Measurements from ENCODE around the gene ADI1.

Gene ADI1

GRCh38 chr2:3476985-3477327, 42.4 kb downstream of the ADI1 start:
- no peak for TF ChIP-seq MAX (IDR thresholded peaks at IDR 0.05)
- TF ChIP-seq YY1 (IDR thresholded peaks at IDR 0.05; ENCODE audit: low read depth) = no peak
- TF ChIP-seq RAD21 (IDR thresholded peaks at IDR 0.05; ENCODE audit: low read depth) = no peak
- TF ChIP-seq REST (IDR thresholded peaks at IDR 0.05; ENCODE audit: low read depth) = no peak
- no peak for TF ChIP-seq CEBPB (IDR thresholded peaks at IDR 0.05)
- no peak for TF ChIP-seq TAF1 (IDR thresholded peaks at IDR 0.05; ENCODE audit: low read depth)
- TF ChIP-seq ZBTB7A (IDR thresholded peaks at IDR 0.05; ENCODE audit: low read depth) = no peak
- TF ChIP-seq EP300 (IDR thresholded peaks at IDR 0.05; ENCODE audit: borderline replicate concordance) = no peak
- TF ChIP-seq NFIC (IDR thresholded peaks at IDR 0.05) = no peak
- no peak for TF ChIP-seq EGR1 (IDR thresholded peaks at IDR 0.05)
- no peak for TF ChIP-seq USF1 (IDR thresholded peaks at IDR 0.05)
- TF ChIP-seq TCF12 (IDR thresholded peaks at IDR 0.05; ENCODE audit: low read depth) = no peak
- TF ChIP-seq FOXM1 (IDR thresholded peaks at IDR 0.05; ENCODE audit: borderline replicate concordance, low read depth) = no peak

- TF ChIP-seq NFIC (IDR thresholded peaks at IDR 0.05) (no peak), FOXM1 (IDR thresholded peaks at IDR 0.05; ENCODE audit: borderline replicate concordance, low read depth) (no peak), EGR1 (IDR thresholded peaks at IDR 0.05) (no peak), TCF12 (IDR thresholded peaks at IDR 0.05; ENCODE audit: low read depth) (no peak), YY1 (IDR thresholded peaks at IDR 0.05; ENCODE audit: low read depth) (no peak), CEBPB (IDR thresholded peaks at IDR 0.05) (no peak), REST (IDR thresholded peaks at IDR 0.05; ENCODE audit: low read depth) (no peak), MAX (IDR thresholded peaks at IDR 0.05) (no peak), RAD21 (IDR thresholded peaks at IDR 0.05; ENCODE audit: low read depth) (no peak), USF1 (IDR thresholded peaks at IDR 0.05) (no peak), TEAD4 (IDR thresholded peaks at IDR 0.05) (no peak), EP300 (IDR thresholded peaks at IDR 0.05; ENCODE audit: borderline replicate concordance) (no peak)
Observed at GRCh38 chr2:3476321-3476984, 42.9 kb downstream of the ADI1 start.

- no peak for TF ChIP-seq CEBPB (IDR thresholded peaks at IDR 0.05)
Observed at GRCh38 chr2:3475771-3476170, 43.6 kb downstream of the ADI1 start.

GRCh38 chr2:3472966-3473365, 46.4 kb downstream of the ADI1 start:
- TF ChIP-seq NFIC (IDR thresholded peaks at IDR 0.05) (no peak), CEBPB (IDR thresholded peaks at IDR 0.05) (no peak), EP300 (IDR thresholded peaks at IDR 0.05; ENCODE audit: borderline replicate concordance) (no peak), RAD21 (IDR thresholded peaks at IDR 0.05; ENCODE audit: low read depth) (no peak), YY1 (IDR thresholded peaks at IDR 0.05; ENCODE audit: low read depth) (no peak), USF1 (IDR thresholded peaks at IDR 0.05) (no peak), TAF1 (IDR thresholded peaks at IDR 0.05; ENCODE audit: low read depth) (no peak), FOXM1 (IDR thresholded peaks at IDR 0.05; ENCODE audit: borderline replicate concordance, low read depth) (no peak), MAX (IDR thresholded peaks at IDR 0.05) (no peak), EGR1 (IDR thresholded peaks at IDR 0.05) (no peak), TEAD4 (IDR thresholded peaks at IDR 0.05) (no peak), ZBTB7A (IDR thresholded peaks at IDR 0.05; ENCODE audit: low read depth) (no peak), TCF12 (IDR thresholded peaks at IDR 0.05; ENCODE audit: low read depth) (no peak), REST (IDR thresholded peaks at IDR 0.05; ENCODE audit: low read depth) (no peak), CREB1 (IDR thresholded peaks at IDR 0.05; ENCODE audit: low read depth) (no peak)

All from Ishikawa (cell line).